ENCODE data around the gene SNCB. TPM values are rescaled to one million over a fixed set of nuclear protein-coding genes. Genes with fewer than 3 reads are reported as not detected.

SNCB gene
- total RNA-seq, 1 experiment from 2014 or later = 2.1 TPM

- DNase-seq (no peak), ATAC-seq (no peak)
- ChIA-PET CTCF (interaction anchor here (1.2 kb wide), 1 partner anchor 72 kb away, joined by 5 read pairs; no protein-coding TSS in a partner anchor), POLR2A (ENCODE audit: unreplicated experiment) (no interaction called here)
- Histone ChIP-seq H3K4me3 (ENCODE audit: low read length) (peak overlapping the region; percentile 64; the same call in 1 of the 2 replicates), H4K20me1 (ENCODE audit: low read length) (0 out of 2 replicates have a peak, but pooled peaks cover 4% of the 10 kb centered on the region), H3K4me2 (ENCODE audit: low read length) (peak overlapping the region; percentile 88), H3K36me3 (ENCODE audit: low read depth, low read length) (no peaks in the 10 kb centered on the region), H3K79me2 (ENCODE audit: low read length) (peaks cover 32% of the 10 kb centered on the region), H3K4me1 (ENCODE audit: insufficient read depth, low read length) (peaks cover 17% of the 10 kb centered on the region), H3K27ac (ENCODE audit: low read length) (no peak overlapping the region), H3K27me3 (ENCODE audit: low read length) (no peaks in the 10 kb centered on the region), H3F3A (ENCODE audit: low read length, unreplicated experiment) (no peaks in the 10 kb centered on the region), H3K9me2 (replicated peaks; ENCODE audit: low read length) (no peaks in the 10 kb centered on the region), H2AFZ (ENCODE audit: low read length) (peak overlapping the region; percentile 80; the same call in 1 of the 2 replicates), H3K9me3 (ENCODE audit: low read length) (no peaks in the 10 kb centered on the region), H3K9ac (ENCODE audit: low read length) (peak overlapping the region; percentile 70)
- intact Hi-C loops (cut with micrococcal nuclease) = loop anchor here (2.0 kb wide), 1 partner anchor 67 kb away; no protein-coding TSS in a partner anchor
- TF ChIP-seq CTCF (conservative IDR thresholded peaks at IDR 0.05; ENCODE audit: low read depth, low read length) (no peak), EZH2 (IDR thresholded peaks at IDR 0.05; ENCODE audit: low read length, unreplicated experiment) (no peak), EZH2phosphoT487 (IDR thresholded peaks at IDR 0.05; ENCODE audit: borderline replicate concordance, low read length) (no peak)
- BruUV-seq (replicated peaks) = no TSS peak
Measured at GRCh38 chr5:176646049-176646706, 15.8 kb upstream of the SNCB start.

- H3F3A ChIP-seq (ENCODE audit: low read length, unreplicated experiment) = no peaks in the 10 kb centered on the region
- no TSS peak for BruUV-seq (replicated peaks)
- H3K4me1 ChIP-seq (ENCODE audit: insufficient read depth, low read length) = peaks cover 17% of the 10 kb centered on the region
- no peaks in the 10 kb centered on the region for H3K36me3 ChIP-seq (ENCODE audit: low read depth, low read length)
- no peak overlapping the region for H3K4me2 ChIP-seq (ENCODE audit: low read length)
- no peaks in the 10 kb centered on the region for H3K27me3 ChIP-seq (ENCODE audit: low read length)
- H3K9me2 ChIP-seq (replicated peaks; ENCODE audit: low read length) = no peaks in the 10 kb centered on the region
- ATAC-seq = no peak
- H3K79me2 ChIP-seq (ENCODE audit: low read length) = peaks cover 25% of the 10 kb centered on the region
- ChIA-PET CTCF (no interaction called here), POLR2A (ENCODE audit: unreplicated experiment) (interaction anchor here (0.5 kb wide), 1 partner anchor 269 kb away, joined by 3 read pairs; no protein-coding TSS in a partner anchor)
- H4K20me1 ChIP-seq (ENCODE audit: low read length) = 0 out of 2 replicates have a peak, but pooled peaks cover 4% of the 10 kb centered on the region
- no peak overlapping the region for H3K27ac ChIP-seq (ENCODE audit: low read length)
- no peak overlapping the region for H3K4me3 ChIP-seq (ENCODE audit: low read length)
- no peak for DNase-seq
- TF ChIP-seq EZH2 (IDR thresholded peaks at IDR 0.05; ENCODE audit: low read length, unreplicated experiment) (no peak), EZH2phosphoT487 (IDR thresholded peaks at IDR 0.05; ENCODE audit: borderline replicate concordance, low read length) (no peak), CTCF (conservative IDR thresholded peaks at IDR 0.05; ENCODE audit: low read depth, low read length) (no peak)
- intact Hi-C loops (cut with micrococcal nuclease) = no loop called here
- no peak overlapping the region for H3K9ac ChIP-seq (ENCODE audit: low read length)
- no peak overlapping the region for H2AFZ ChIP-seq (ENCODE audit: low read length)
- no peaks in the 10 kb centered on the region for H3K9me3 ChIP-seq (ENCODE audit: low read length)
Measured at GRCh38 chr5:176644878-176645670, 14.7 kb upstream of the SNCB start.

Data from PC-3 (cell line).